GM20431 (cell line): ENCODE measurements around the gene KLHDC8A.
"Not testable (repeated sequence)": the region's sequence is repeated elsewhere in the genome, so short reads cannot be mapped to it uniquely, and the experiment has no call there.

ENCODE experiments used
- in situ Hi-C: fragments of 300-500 bp; cut with MseI, MboI; formaldehyde crosslinking; loops from one replicate; pipeline ENCODE4 v1.15.0; 2020; ENCODE audit warnings: low sequenced_read_pairs; ENCODE audit not compliant: unreplicated experiment

Gene KLHDC8A

GRCh38 chr1:205303247-205303888 lies 53.4 kb downstream of the KLHDC8A start:
- in situ Hi-C loops = no loop called here

- in situ Hi-C loops = no loop called here
These were observed 54.7 kb downstream of the KLHDC8A start for GRCh38 chr1:205301842-205302588.

- in situ Hi-C loops = no loop called here
These were observed 55.4 kb downstream of the KLHDC8A start for GRCh38 chr1:205301205-205301821.

- in situ Hi-C loops = no loop called here
These were observed 56.6 kb downstream of the KLHDC8A start for GRCh38 chr1:205300149-205300548.

GRCh38 chr1:205298191-205298994 lies 58.3 kb downstream of the KLHDC8A start:
- in situ Hi-C loops = no loop called here

GRCh38 chr1:205297546-205298177 lies 59.1 kb downstream of the KLHDC8A start:
- in situ Hi-C loops = not testable (repeated sequence)

- in situ Hi-C loops = no loop called here
These were observed 60.6 kb downstream of the KLHDC8A start for GRCh38 chr1:205296154-205296553.

GRCh38 chr1:205294934-205295333 lies 61.8 kb downstream of the KLHDC8A start:
- in situ Hi-C loops = no loop called here

- in situ Hi-C loops = no loop called here
These were observed 62.4 kb downstream of the KLHDC8A start for GRCh38 chr1:205294175-205294917.

GRCh38 chr1:205293350-205294074 lies 63.2 kb downstream of the KLHDC8A start:
- in situ Hi-C loops = no loop called here

- in situ Hi-C loops = no loop called here
These were observed 65.1 kb downstream of the KLHDC8A start for GRCh38 chr1:205291596-205291995.

GRCh38 chr1:205287767-205288559 lies 68.8 kb downstream of the KLHDC8A start:
- in situ Hi-C loops = no loop called here

GRCh38 chr1:205287076-205287475 lies 69.6 kb downstream of the KLHDC8A start:
- in situ Hi-C loops = no loop called here

- in situ Hi-C loops = no loop called here
These were observed 70.3 kb downstream of the KLHDC8A start for GRCh38 chr1:205286335-205286950.
